Measurements from ENCODE around the gene C1orf105.

Gene C1orf105

DNA sequence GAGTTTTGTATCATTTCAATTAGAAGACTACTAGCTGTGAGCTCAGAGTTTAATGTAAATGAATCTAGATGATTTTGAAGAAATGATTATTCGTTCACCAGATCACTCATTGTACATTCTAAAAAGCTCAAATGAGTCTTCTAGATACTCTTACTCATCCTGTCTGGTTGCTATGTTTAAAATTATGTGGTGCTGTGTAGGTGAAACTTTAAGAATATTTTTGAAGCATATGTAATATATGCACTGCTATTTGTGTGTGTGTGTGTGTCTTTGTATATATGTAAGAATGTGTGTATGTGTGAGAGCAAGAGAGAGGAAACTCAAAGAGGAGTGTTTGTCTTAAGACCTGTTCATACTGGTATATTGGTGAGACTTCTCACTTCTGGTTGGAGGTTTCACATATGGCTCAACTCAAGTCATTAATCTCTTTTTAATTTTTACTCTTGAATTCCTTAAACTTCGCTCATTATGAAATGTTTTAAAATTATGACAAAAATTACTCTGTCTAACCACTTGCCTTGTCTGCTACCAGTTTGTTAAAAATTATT lies 8.6 kb upstream of the C1orf105 start:
- Histone ChIP-seq H3K9ac (ENCODE audit: low read length) (no peak overlapping the region), H3K27me3 (ENCODE audit: control insufficient read depth, insufficient read depth, low read length) (no peaks in the 10 kb centered on the region), H3K4me1 (ENCODE audit: control insufficient read depth, insufficient read depth, low read length) (no peaks in the 10 kb centered on the region), H3K9me3 (ENCODE audit: control insufficient read depth, low read length) (no peaks in the 10 kb centered on the region), H3K4me3 (ENCODE audit: low read length) (no peak overlapping the region), H3K36me3 (ENCODE audit: control insufficient read depth, insufficient read depth, low read length) (no peaks in the 10 kb centered on the region)

DNA sequence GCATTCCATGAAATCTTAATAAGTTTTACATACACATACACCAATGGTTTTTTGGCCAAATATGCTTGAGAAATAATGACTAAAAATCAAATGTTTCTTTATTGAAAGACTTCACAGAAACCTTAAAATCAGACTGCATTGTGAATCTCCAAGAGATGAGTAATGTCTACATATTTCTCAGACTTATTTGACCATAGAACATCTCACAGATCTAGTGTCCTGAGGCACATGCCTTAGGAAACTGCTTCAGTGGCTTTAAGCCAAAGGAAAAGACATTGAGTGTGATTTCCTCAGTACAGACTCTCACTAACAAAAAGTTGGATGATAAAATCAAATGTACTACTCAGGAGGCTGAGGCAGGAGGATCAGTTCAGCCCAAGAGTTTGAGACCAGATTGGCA lies 6.2 kb upstream of the C1orf105 start:
- H3K27me3 ChIP-seq (ENCODE audit: control insufficient read depth, insufficient read depth, low read length): no peaks in the 10 kb centered on the region
- no peaks in the 10 kb centered on the region for H3K4me1 ChIP-seq (ENCODE audit: control insufficient read depth, insufficient read depth, low read length)
- H3K9me3 ChIP-seq (ENCODE audit: control insufficient read depth, low read length): no peaks in the 10 kb centered on the region
- no peak overlapping the region for H3K4me3 ChIP-seq (ENCODE audit: low read length)
- no peaks in the 10 kb centered on the region for H3K36me3 ChIP-seq (ENCODE audit: control insufficient read depth, insufficient read depth, low read length)
- no peak overlapping the region for H3K9ac ChIP-seq (ENCODE audit: low read length)

DNA sequence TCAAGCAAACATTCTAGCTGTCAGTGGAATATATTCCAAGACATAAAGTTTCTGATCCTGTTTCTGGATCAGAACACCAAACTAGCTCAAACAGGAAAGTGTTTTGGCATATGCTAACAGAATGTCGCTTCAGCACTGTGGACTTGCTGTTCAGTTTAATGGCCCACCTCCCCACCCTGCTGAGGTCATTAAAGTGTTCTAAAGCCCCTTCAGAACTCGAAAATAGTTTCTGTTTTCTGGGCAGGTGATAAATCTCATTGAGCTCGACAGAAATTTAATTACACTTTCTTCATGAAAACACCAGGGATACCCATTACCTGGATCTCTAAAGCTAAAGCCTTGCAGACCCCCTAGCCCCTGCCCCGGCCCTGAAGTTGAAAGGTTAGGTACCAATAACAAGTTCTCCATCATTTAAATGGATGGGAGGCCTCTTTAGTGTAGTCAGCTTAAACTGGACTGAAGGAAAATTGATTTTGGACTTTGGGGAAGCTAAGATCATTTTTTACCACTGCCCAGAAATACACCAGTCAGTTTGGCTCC lies 3.9 kb upstream of the C1orf105 start:
- H3K9ac ChIP-seq (ENCODE audit: low read length): no peak overlapping the region
- no peaks in the 10 kb centered on the region for H3K36me3 ChIP-seq (ENCODE audit: control insufficient read depth, insufficient read depth, low read length)
- H3K4me3 ChIP-seq (ENCODE audit: low read length): no peak overlapping the region
- no peaks in the 10 kb centered on the region for H3K4me1 ChIP-seq (ENCODE audit: control insufficient read depth, insufficient read depth, low read length)
- no peaks in the 10 kb centered on the region for H3K9me3 ChIP-seq (ENCODE audit: control insufficient read depth, low read length)
- no peaks in the 10 kb centered on the region for H3K27me3 ChIP-seq (ENCODE audit: control insufficient read depth, insufficient read depth, low read length)

DNA sequence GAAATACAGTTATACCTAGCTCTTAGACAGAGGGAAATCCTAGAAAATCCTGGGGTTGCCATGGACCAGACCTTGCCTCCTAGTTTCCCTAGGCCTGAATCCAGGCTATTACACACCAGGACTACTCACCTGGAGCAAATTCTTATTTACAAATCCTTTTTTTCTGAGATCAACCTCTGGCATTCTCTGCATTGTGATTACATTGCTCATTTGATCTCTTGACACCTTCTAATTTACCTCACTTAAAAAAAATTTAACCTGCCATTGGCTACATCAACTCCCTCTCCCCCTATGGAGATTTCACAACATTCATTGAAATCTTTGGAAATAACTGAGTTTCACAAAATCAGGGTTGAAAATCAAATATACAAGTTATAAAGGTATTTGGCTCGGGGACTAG lies 2.9 kb upstream of the C1orf105 start:
- H3K4me3 ChIP-seq (ENCODE audit: low read length): no peak overlapping the region
- H3K9ac ChIP-seq (ENCODE audit: low read length): no peak overlapping the region
- no peaks in the 10 kb centered on the region for H3K27me3 ChIP-seq (ENCODE audit: control insufficient read depth, insufficient read depth, low read length)
- H3K9me3 ChIP-seq (ENCODE audit: control insufficient read depth, low read length): no peaks in the 10 kb centered on the region
- H3K36me3 ChIP-seq (ENCODE audit: control insufficient read depth, insufficient read depth, low read length): no peaks in the 10 kb centered on the region
- H3K4me1 ChIP-seq (ENCODE audit: control insufficient read depth, insufficient read depth, low read length): no peaks in the 10 kb centered on the region

DNA sequence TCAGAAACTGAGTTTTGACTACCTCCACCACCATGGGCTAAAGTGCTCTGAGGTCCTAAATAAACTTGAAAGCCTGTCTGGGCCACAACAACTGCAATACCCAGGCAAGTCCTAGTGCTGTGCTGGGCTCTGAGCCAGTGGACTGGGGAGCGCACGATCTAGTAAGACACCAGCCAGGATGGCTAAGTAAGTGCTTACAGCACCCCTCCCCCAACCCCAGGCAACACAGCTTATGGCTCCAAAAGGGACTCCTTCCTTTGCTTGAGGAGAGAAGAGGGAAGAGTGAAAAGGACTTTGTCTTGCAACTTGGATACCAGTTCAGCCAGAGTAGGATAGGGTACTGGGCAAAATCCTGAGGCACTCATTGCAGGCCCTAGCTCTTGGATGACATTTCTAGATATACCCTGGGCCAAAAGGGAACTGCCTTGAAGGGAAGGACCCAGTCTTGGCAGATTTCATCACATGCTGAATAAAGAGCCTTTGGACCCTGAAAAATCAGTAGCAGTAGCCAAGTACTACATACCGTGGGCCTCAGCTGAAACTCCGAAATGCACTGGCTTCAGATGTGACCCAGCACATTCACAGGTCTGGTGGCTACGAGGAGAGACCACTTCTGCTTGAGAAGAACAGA lies 1.6 kb downstream of the C1orf105 start:
- Histone ChIP-seq H3K36me3 (ENCODE audit: control insufficient read depth, insufficient read depth, low read length) (no peaks in the 10 kb centered on the region), H3K4me1 (ENCODE audit: control insufficient read depth, insufficient read depth, low read length) (no peaks in the 10 kb centered on the region), H3K9me3 (ENCODE audit: control insufficient read depth, low read length) (no peaks in the 10 kb centered on the region), H3K27me3 (ENCODE audit: control insufficient read depth, insufficient read depth, low read length) (no peaks in the 10 kb centered on the region), H3K4me3 (ENCODE audit: low read length) (no peak overlapping the region), H3K9ac (ENCODE audit: low read length) (no peak overlapping the region)

DNA sequence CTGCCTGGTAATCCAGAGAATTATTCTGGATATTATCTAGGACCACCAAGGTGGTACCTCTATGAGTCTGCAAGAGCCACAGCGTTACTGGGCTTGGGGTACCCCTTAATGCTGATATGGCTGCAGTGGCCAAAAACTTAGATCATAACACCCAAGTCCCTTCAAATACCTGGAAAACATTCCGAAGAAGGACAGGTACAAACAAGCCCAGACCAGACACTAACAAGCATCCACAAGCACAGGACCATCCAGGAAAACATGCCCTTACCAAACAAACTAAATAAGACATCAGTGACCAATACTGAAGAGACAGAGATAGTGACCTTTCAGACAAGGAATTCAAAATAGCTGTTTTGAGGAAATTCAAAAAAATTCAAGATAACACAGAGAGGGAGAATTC lies 2.9 kb downstream of the C1orf105 start:
- Histone ChIP-seq H3K27me3 (ENCODE audit: control insufficient read depth, insufficient read depth, low read length) (no peaks in the 10 kb centered on the region), H3K4me1 (ENCODE audit: control insufficient read depth, insufficient read depth, low read length) (no peaks in the 10 kb centered on the region), H3K4me3 (ENCODE audit: low read length) (no peak overlapping the region), H3K9me3 (ENCODE audit: control insufficient read depth, low read length) (no peaks in the 10 kb centered on the region), H3K36me3 (ENCODE audit: control insufficient read depth, insufficient read depth, low read length) (no peaks in the 10 kb centered on the region), H3K9ac (ENCODE audit: low read length) (no peak overlapping the region)

DNA sequence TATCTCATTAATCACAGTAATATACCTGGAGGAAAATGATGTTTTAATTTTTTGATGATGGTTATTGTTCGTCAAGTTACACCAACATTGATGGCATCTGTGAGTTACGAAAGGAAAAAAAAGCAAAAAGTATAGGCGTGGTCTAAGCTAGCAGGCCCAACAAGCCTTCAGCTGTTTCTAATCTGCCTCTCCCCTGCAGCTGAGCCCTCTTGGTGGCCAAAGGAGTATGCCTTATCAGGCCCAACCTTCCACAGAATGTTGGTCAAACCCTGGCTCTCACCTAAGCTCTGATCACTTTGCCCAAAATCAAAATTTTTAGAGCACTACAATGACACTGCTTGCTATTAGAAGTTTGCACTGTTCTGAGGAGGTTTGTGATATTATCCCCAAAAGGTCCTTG lies 4.9 kb downstream of the C1orf105 start:
- Histone ChIP-seq H3K27me3 (ENCODE audit: control insufficient read depth, insufficient read depth, low read length) (no peaks in the 10 kb centered on the region), H3K36me3 (ENCODE audit: control insufficient read depth, insufficient read depth, low read length) (no peaks in the 10 kb centered on the region), H3K9ac (ENCODE audit: low read length) (no peak overlapping the region), H3K4me1 (ENCODE audit: control insufficient read depth, insufficient read depth, low read length) (no peaks in the 10 kb centered on the region), H3K9me3 (ENCODE audit: control insufficient read depth, low read length) (no peaks in the 10 kb centered on the region), H3K4me3 (ENCODE audit: low read length) (no peak overlapping the region)

DNA sequence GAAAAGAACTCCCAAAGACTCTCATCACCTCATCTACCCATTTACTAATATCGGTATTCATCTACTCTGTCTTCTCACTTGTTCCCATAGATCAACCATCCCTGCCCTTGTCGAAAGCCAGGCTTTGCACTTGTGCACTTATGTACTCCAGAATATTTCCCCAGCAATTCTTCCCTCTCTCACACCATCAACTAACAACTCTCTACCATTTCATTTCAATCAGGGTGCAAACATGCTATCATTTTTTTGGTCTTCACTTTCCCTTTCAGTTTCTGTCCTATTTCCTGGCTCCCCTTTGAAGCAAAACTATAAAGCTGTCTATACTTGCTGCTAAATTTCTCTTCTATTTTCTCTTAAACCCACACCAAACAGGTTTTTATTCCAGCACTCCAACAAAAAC lies 6.7 kb downstream of the C1orf105 start:
- Histone ChIP-seq H3K4me3 (ENCODE audit: low read length) (no peak overlapping the region), H3K4me1 (ENCODE audit: control insufficient read depth, insufficient read depth, low read length) (peaks cover 10% of the 10 kb centered on the region), H3K9ac (ENCODE audit: low read length) (no peak overlapping the region), H3K36me3 (ENCODE audit: control insufficient read depth, insufficient read depth, low read length) (no peaks in the 10 kb centered on the region), H3K27me3 (ENCODE audit: control insufficient read depth, insufficient read depth, low read length) (no peaks in the 10 kb centered on the region), H3K9me3 (ENCODE audit: control insufficient read depth, low read length) (no peaks in the 10 kb centered on the region)

DNA sequence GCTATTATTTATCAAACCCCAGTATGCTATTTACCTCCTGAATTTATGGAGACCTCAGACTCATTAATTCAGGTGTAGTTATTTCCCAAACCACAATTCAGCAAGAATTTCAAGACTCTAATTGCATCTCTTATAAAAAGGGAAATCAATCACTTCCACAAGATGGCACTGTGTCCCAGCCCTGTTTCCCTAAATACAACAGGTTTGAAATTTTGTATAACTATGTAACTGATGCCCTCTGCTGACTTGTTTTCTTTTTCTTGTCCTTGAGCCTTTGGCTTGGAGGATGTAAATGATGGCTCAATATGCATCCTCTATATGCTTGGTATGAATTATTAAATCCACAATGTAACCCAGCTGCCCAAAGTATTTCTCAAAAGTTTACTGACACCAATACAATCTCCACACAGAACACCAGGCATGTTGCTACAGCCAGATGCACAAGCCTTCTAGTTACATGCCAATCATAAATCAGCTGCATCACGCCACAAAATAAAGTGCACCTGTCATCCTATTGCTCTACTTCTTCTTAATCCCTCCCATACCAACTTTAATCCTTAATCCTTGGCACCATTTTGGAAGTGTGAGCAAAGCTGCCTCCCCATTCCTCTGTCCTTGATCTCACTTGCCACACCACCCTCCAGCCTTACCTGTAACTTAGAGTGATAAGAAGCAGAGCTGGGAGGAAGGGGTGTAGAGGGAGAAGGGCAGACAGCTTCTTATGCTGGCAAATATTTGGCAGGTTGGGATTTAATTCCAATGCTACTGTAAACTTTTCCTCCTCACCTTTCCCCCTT lies 9.0 kb downstream of the C1orf105 start:
- Histone ChIP-seq H3K4me3 (ENCODE audit: low read length) (no peak overlapping the region), H3K9ac (ENCODE audit: low read length) (no peak overlapping the region), H3K9me3 (ENCODE audit: control insufficient read depth, low read length) (no peaks in the 10 kb centered on the region), H3K4me1 (ENCODE audit: control insufficient read depth, insufficient read depth, low read length) (peaks cover 13% of the 10 kb centered on the region), H3K27me3 (ENCODE audit: control insufficient read depth, insufficient read depth, low read length) (no peaks in the 10 kb centered on the region), H3K36me3 (ENCODE audit: control insufficient read depth, insufficient read depth, low read length) (no peaks in the 10 kb centered on the region)

DNA sequence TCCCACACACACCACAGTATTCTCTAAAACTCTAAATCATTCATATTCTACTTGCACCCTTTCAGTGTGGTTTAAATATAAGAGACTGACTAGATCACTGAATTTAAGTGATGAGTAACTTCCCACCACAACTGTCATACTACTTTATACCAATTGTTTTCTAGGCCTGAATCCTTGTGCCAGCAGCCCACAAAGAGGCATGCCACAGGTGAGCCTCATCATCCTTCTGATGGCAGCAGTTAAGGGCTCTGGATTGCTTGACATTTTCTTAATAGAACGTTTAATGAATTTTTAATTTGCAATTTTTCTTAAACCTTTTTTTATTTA lies 9.6 kb downstream of the C1orf105 start:
- H3K9me3 ChIP-seq (ENCODE audit: control insufficient read depth, low read length): no peaks in the 10 kb centered on the region
- no peak overlapping the region for H3K9ac ChIP-seq (ENCODE audit: low read length)
- H3K4me3 ChIP-seq (ENCODE audit: low read length): no peak overlapping the region
- H3K36me3 ChIP-seq (ENCODE audit: control insufficient read depth, insufficient read depth, low read length): no peaks in the 10 kb centered on the region
- H3K27me3 ChIP-seq (ENCODE audit: control insufficient read depth, insufficient read depth, low read length): no peaks in the 10 kb centered on the region
- H3K4me1 ChIP-seq (ENCODE audit: control insufficient read depth, insufficient read depth, low read length): peaks cover 13% of the 10 kb centered on the region

DNA sequence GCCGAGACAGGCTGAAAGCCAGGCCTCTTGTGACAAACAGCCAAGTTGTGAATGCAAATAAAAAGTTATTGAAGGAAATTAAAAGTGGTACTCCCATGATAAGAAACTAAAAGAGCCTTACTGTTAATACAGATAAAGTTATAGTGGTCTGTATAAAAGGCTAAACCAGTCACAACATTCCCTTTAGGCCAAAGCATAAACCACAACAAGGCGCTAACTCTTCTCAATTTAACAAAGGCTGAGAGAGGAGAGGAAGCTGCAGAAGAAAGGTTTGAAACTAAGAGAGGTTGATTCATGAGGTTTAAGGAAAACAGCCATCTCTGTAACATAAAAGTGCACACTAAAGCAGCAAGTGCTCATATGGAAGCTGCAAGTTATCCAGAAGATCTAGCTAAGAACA lies 10.7 kb downstream of the C1orf105 start:
- Histone ChIP-seq H3K9ac (ENCODE audit: low read length) (no peak overlapping the region), H3K36me3 (ENCODE audit: control insufficient read depth, insufficient read depth, low read length) (no peaks in the 10 kb centered on the region), H3K4me1 (ENCODE audit: control insufficient read depth, insufficient read depth, low read length) (peaks cover 13% of the 10 kb centered on the region), H3K9me3 (ENCODE audit: control insufficient read depth, low read length) (no peaks in the 10 kb centered on the region), H3K4me3 (ENCODE audit: low read length) (no peak overlapping the region), H3K27me3 (ENCODE audit: control insufficient read depth, insufficient read depth, low read length) (no peaks in the 10 kb centered on the region)

DNA sequence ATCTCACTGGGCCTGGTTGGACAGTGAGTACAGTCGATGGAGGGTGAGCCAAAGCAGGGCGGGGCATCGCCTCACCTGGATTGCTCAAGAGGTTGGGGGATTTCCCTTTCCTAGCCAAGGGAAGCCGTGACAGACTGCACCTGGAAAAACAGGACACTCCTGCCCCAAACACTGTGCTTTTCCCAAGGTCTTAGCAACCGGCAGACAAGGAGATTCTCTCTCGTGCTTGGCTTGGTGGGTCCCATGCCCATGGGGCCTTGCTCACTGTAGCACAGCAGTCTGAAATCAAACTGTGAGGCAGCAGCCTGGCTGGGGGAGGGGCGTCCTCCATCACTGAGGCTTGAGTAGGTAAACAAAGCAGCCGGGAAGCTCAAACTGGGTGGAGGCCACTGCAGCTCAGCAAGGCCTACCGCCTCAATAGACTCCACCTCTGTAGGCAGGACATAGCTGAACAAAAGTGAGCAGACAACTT lies 11.3 kb downstream of the C1orf105 start:
- H3K9ac ChIP-seq (ENCODE audit: low read length): no peak overlapping the region
- H3K9me3 ChIP-seq (ENCODE audit: control insufficient read depth, low read length): no peaks in the 10 kb centered on the region
- H3K36me3 ChIP-seq (ENCODE audit: control insufficient read depth, insufficient read depth, low read length): no peaks in the 10 kb centered on the region
- H3K4me3 ChIP-seq (ENCODE audit: low read length): no peak overlapping the region
- H3K4me1 ChIP-seq (ENCODE audit: control insufficient read depth, insufficient read depth, low read length): peaks cover 13% of the 10 kb centered on the region
- H3K27me3 ChIP-seq (ENCODE audit: control insufficient read depth, insufficient read depth, low read length): no peaks in the 10 kb centered on the region

Measured in mucosa of stomach (tissue), 1 donor.